Hepatic stellate cell (primary cell): ENCODE measurements around the gene CYP4B1.
"Not testable (repeated sequence)": the region's sequence is repeated elsewhere in the genome, so short reads cannot be mapped to it uniquely, and the experiment has no call there.

Source experiments
- DNase-seq: peaks from one replicate; pipeline ENCODE4 v3.0.0; 2011; ENCODE audit warnings: low spot score

CYP4B1 gene

GRCh38 chr1:46798810-46799209, at the start of gene CYP4B1:
TSS of gene CYP4B1 (plus strand) at chr1:46799046. CDS start at chr1:46799082, 36 bp downstream.
- no peak for DNase-seq

GRCh38 chr1:46749404-46749803, 49.4 kb upstream of the CYP4B1 start:
- no peak for DNase-seq

GRCh38 chr1:46749921-46750404, 48.9 kb upstream of the CYP4B1 start:
- no peak for DNase-seq

DNA sequence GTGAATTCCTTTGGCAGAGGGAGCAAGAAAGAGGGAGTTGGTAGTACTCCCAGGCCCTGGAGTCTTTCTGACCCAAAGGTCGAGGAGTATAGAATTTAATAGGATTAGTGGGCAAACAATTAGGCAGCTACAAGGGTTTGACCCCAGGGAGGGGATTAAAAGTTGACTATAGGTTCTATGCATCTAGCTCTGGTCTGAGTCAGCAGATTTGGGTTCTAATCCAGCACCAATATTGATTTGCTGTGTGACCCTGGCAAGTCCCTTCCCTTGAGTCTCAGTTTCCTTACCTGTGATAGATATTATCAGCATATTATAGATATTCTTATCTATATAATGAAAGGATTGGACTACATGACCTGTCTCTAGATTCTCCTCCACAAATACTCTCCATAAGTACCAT, 44.9 kb upstream of the CYP4B1 start:
- DNase-seq: no peak

- not testable (repeated sequence) for DNase-seq
Observed at GRCh38 chr1:46754707-46755106, 44.1 kb upstream of the CYP4B1 start.

DNA sequence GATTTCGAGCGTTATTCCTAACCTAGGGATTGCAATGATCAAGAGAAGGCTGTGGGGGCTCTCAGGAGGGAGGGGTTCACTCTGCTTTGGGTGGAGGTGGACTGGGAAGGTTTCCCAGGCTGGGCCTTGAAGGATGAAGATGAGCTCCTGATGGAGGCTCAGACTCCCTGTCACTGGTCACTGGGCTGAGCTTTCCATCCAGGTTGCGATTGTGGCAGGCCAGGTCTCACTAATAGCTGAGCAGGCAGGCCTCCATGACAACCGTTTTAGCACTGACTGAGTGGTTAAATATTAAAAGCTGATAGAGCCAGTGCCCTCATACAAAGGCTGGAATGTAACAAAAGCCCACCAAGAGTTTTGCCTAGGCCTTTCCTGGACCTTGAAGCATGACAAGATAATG, 43.7 kb upstream of the CYP4B1 start:
- no peak for DNase-seq

- DNase-seq: no peak
Observed at GRCh38 chr1:46757247-46757955, 41.4 kb upstream of the CYP4B1 start.

- no peak for DNase-seq
Observed at GRCh38 chr1:46757956-46758528, 40.8 kb upstream of the CYP4B1 start.

DNA sequence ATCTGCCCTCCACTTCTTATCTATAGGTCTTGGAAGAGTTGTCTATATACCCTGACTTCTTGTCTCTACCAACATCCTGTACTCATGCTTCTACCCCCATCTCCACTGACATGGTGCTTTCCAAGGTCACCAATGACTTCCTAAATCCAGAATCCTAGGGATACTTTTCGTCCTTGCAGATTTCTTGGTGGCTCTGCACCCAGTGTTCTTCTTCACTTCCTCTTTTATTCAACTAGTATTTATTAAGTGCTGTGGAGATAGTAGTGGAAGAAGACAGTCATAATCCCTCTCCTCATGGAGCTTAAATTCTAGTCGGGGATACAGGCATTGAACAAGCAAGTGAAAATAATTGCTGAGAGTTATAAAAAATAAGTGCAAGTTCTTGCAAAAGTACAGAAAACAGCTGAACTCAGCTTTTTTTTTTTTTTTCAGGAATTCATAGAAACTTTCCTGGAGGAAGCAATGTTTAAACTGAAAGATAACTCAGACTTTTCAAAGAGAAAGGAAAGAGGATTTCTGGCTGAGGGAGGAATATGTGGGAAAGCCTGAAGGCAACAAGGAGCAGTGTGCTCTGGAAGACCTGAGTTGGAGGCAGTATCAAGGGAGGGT, 38.2 kb upstream of the CYP4B1 start:
- no peak for DNase-seq

DNA sequence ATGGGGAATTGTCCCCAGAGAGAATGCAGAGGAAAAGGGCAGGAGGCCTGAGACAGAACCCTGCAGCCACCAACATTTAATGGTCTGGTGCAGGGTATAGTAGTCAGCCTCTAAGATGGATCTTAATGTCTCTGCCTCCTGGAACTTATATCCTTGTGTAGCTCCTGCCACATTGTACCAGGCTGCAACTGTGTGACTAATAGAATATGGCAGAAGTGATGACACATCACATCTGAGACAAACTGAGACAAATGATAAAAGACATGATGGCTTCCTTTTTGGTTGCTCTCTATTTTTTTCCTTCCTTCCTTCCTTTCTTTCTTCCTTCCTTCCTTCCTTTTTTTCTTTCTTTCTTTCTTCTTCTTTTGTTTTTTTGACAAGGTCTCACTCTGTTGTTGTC, 37.1 kb upstream of the CYP4B1 start:
- no peak for DNase-seq

DNA sequence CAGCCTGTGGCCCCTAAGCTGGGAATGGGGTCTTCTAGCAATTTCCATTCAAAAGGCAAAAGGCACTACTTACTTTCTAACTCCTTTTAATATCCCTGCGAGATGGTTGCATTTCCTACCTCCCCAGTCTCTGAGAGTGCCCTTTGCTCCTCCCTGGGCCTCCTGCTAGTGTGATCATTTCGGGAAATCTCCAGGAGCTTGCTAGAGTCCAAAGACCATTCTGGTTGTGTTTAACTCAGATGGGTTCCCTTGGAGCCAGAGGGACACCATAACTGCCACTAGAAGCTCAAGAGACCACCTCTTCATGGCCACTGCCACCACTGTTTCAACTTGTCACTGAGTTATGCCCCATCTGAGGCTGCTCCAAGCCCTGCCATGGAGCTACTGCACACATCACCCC, 34.4 kb upstream of the CYP4B1 start:
- DNase-seq: no peak

GRCh38 chr1:46767649-46768282, 31.1 kb upstream of the CYP4B1 start:
- no peak for DNase-seq

- DNase-seq: no peak
Observed at GRCh38 chr1:46768445-46768844, 30.4 kb upstream of the CYP4B1 start.

DNA sequence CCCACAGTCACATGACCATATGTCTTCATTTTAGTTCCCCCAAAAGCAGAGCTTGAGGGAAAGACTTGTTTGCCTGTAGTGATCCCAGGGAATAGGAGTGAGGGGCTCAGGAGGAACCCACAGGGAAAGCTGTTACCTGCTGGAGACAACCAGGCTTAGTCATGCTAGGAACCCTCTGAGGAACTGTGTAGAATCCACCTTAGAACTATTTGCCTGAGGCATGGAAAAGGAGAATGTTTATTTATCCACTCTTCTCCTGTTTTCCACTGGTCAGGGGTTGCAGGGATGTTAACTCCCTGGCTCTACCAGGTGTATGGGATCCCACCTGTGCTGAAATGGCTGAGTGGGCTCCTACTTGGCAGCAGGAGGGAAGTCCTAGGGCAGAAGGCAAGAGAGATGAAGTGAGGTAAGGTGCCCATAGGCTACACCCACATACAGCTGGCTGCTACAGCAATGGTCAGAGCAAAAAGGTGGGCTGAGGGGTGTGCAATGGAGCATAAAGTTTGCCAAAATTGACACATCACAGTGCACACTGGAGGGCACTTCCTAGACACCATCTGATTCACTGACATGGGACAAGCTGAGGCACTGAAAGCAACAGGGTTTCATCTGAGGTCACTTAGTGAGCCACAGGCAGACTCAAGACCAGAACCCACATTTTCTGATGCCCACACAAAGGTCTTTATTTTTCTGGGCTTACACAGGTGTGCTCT, 29.7 kb upstream of the CYP4B1 start:
- DNase-seq: no peak

DNA sequence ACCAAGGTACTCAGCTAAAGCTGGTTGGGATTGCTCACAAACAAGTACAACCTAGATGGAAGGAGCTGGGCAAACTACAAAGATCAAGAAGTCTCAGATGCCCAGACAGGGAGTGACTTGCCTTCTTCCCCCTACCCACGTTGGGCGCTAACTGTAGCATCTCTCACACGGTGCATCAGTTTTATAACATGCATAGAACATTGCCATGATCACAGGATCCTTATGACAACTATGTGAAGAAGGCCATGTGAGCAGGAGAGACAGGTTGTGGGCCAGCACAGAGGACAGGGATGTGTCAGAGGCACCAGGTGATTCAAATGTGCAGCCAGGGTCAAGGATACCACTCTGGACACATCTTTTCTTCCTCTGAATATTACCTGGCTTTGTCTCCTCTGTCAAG, 28.3 kb upstream of the CYP4B1 start:
- no peak for DNase-seq

GRCh38 chr1:46772571-46772970, 26.3 kb upstream of the CYP4B1 start:
- no peak for DNase-seq

- no peak for DNase-seq
Observed at GRCh38 chr1:46774297-46774696, 24.5 kb upstream of the CYP4B1 start.

DNA sequence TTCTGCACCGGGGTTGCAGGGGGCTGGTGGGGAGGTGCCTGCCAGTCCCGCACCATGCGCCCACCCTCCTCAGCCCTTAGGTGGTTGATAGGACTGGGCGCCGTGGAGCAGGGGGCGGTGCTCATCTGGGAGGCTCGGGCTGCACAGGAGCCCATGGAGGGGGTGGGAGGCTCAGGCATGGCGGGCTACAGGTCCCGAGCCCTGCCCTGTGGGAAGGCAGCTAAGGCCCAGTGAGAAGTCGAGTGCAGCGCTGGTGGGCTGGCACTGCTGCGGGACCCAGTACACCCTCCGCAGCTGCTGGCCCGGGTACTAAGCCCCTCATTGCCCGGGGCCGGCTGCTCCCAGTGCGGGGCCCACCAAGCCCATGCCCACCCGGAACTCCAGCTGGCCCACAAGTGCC, 20.4 kb upstream of the CYP4B1 start:
- DNase-seq: not testable (repeated sequence)

GRCh38 chr1:46784666-46785065, 14.2 kb upstream of the CYP4B1 start:
- DNase-seq: no peak

DNA sequence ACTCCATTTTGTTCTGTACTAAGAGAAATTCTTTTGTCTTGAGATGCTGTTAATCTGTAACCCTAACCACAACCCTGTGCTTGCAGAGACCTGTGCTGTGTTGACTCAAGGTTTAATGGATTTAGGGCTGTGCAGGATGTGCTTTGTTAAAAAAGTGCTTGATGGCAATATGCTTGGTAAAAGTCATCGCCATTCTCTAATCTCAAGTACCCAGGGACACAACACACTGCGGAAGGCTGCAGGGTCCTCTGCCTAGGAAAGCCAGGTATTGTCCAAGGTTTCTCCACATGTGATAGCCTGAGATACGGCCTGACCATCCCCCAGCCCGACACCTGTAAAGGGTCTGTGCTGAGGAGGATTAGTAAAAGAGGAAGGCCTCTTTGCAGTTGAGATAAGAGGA, 10.2 kb upstream of the CYP4B1 start:
- DNase-seq: not testable (repeated sequence)

DNA sequence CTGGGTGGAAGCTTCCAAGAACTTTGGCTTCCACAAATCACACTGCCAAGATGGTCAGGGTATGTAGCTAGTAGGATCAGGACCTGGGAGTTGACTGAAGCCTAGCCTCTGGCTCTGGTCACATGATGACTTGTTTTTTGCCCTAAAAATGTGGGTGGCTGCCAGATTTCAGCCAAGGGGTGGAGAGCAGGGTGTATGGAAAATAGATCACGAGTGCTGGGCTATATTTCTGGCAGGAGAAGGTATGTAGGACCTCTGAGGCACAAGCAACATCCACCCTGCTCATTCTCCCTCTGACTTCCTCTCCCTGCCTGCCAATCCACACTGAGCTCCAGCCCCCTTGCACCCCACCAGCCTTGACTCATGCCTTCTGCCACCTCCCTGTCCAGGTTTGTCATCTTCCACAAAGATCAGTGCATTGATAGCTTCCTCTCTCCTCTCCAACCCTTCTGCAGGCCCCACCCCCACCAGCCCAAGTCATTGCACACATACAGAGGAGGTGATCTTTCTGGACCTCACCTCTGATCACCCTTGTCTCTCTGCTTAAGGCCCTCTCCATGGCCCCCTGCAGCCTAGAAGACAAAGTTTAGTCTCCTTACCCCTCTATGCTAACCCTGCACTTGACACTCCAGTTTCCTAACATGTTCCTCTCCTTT, 8.3 kb upstream of the CYP4B1 start:
- no peak for DNase-seq

DNA sequence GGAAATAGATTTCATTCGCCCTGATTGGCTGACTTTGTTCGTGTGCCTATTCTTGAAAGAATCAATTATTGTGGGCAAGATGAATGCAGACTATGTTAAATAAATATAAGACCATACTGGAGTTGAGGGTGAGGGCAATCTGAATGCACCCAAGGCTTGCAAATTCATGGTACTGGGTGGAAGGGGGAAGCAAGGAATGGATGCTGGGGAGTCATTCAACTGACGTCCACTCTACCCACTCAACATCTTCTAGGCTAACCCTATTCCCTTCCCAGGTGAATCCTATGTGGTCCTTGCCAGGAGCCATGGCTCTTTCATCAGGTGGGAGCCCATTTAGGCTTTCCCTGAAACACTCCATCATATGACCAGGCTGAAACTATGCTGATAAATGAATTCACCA, 5.7 kb upstream of the CYP4B1 start:
- no peak for DNase-seq
